ENCODE results near the gene S100A7A.

S100A7A gene

DNA sequence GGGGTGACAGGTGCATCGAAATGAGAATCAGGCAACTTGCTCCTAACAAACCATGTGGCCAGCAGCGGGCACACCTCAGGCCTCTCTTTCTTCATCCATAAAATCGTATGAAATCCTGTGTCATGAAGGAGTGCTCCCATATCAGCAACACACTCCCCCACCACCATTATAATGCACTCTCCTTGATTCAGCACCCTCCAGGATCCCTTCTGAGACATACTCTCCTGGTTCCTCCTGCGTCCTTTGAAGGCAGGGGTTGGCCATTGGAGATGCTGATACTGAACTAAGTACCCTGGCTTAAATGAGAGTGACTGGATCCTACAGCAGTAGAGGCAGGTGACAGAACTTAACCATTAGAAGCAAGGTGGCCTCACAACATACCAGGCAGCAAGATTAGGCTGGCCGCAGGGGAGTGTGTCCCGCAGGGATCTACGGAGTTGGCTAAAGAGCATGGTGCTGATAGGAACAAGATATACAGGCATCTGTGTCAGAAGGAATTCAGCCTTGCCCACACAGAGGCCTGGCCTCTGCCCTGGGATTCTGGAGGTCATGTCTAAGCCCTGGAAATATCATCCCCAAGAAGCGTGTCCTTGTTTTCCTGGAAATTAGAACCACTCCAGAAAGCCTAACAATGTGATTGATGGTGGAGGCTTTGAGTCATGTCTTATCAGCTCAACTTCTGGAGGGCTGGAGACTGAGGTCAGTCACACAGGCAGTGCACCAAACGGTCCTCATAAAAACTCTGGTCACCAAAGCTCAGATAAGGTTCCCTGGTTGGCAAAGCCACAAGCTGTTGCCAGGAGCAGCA, 16.8 kb downstream of the S100A7A start:
- in situ Hi-C loops (cut with MboI; ENCODE audit: low pct_unique_long_range_greater_than_20kb, low sequenced_read_pairs, unreplicated experiment) = no loop called here
- no peak for DNase-seq (ENCODE audit: low spot score)
- TF ChIP-seq, protein P1, sequence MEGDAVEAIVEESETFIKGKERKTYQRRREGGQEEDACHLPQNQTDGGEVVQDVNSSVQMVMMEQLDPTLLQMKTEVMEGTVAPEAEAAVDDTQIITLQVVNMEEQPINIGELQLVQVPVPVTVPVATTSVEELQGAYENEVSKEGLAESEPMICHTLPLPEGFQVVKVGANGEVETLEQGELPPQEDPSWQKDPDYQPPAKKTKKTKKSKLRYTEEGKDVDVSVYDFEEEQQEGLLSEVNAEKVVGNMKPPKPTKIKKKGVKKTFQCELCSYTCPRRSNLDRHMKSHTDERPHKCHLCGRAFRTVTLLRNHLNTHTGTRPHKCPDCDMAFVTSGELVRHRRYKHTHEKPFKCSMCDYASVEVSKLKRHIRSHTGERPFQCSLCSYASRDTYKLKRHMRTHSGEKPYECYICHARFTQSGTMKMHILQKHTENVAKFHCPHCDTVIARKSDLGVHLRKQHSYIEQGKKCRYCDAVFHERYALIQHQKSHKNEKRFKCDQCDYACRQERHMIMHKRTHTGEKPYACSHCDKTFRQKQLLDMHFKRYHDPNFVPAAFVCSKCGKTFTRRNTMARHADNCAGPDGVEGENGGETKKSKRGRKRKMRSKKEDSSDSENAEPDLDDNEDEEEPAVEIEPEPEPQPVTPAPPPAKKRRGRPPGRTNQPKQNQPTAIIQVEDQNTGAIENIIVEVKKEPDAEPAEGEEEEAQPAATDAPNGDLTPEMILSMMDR (IDR thresholded peaks at IDR 0.05; ENCODE audit: extremely low read depth, insufficient read depth, missing control alignments) = no peak

DNA sequence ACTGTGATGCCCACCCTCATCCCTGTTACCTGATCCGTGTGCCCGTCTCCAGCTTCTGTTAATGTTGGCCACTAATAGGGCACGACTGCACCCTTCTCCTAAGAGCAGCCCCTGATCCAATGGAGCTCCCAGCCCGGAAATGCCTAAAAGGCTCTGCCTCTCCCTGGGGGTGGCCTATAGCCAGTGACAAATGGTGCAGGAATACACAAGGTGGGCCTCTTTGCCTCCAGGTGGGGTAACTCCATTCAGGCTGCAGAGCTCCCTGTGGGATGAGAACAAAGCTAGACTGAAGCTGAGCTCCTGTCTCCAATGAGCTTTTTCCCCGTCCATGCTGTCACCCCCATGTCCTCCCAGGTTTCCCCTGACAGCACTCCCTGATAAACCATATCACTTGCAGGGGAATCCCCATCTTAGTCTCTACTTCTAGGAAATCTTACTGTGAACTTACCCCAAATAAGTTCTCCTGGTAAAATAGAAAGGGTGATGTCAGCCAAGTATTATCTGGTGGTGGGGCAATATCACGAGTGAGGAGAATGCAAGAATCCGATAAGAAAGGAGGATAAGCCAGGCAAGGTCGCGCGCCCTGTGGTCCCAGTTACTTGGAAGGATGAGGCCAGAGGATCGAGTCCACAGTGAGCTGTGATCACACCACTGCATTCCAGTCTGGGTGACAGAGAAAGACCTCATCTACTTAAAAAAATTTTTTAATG, 18.6 kb downstream of the S100A7A start:
- no peak for DNase-seq (ENCODE audit: low spot score)
- TF ChIP-seq, protein P1 (IDR thresholded peaks at IDR 0.05; ENCODE audit: extremely low read depth, insufficient read depth, missing control alignments) = no peak
- in situ Hi-C loops (cut with MboI; ENCODE audit: low pct_unique_long_range_greater_than_20kb, low sequenced_read_pairs, unreplicated experiment) = no loop called here

DNA sequence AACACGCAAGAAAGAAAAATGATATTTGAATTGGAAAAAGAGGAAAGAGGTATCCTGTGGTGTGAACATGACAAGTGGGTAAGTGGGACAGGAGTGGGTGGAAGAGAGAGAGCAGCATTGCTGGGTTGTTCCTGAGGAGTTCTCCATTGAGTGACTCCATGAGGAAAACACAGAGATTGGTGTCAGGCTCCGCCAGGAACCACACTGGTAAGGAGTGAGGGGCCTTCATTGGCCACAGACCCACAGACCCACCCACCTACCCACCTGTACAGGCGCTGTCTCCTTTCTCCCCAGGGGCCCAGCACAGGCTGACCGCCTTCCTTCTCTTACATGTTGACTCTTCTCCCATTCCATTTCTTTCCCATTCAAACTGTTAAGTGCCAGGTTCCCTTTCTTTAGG, 20.9 kb downstream of the S100A7A start:
- in situ Hi-C loops (cut with MboI; ENCODE audit: low pct_unique_long_range_greater_than_20kb, low sequenced_read_pairs, unreplicated experiment) = no loop called here
- TF ChIP-seq, protein P1 (IDR thresholded peaks at IDR 0.05; ENCODE audit: extremely low read depth, insufficient read depth, missing control alignments) = no peak
- no peak for DNase-seq (ENCODE audit: low spot score)

DNA sequence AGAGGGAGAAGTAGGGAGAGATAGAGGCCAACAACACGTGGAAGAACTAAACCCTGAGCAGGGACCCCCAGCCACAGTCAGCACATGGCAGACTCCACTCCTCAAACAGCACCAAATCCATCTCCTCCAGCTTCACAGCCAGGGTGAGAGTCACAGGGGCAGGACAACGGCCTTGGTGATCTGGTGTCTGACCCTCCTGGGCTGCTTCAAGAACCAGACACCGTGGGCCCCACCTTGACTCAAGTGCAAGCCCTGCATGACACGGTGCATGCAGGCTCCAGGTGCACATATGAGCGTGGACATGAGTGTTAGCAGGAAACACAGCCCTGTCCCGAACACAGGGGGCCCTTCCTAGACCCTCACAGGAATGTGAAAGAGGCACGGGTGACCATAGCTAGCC, 22.3 kb downstream of the S100A7A start:
- DNase-seq (ENCODE audit: low spot score) = no peak
- in situ Hi-C loops (cut with MboI; ENCODE audit: low pct_unique_long_range_greater_than_20kb, low sequenced_read_pairs, unreplicated experiment) = no loop called here

DNA sequence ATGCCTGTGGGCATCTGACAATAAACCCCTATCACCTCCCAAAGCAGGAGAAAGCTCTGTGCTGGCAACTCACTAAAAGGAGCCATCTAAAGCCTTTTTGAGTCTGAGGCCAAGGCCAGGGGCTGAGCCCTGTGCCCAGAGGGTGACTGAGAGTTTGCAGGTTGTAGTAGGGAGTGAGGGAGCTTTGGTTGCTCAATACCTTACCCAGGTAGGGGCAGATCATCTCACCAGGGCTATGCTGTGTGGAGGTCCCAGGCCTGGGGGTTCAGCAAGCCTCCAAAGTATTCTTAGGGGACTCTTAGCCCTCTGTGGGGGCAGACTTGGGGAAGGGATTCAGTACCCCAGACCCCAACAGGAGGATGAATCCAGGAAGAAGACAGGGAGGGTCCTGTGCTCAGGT, 23.0 kb downstream of the S100A7A start:
- in situ Hi-C loops (cut with MboI; ENCODE audit: low pct_unique_long_range_greater_than_20kb, low sequenced_read_pairs, unreplicated experiment) = no loop called here
- no peak for DNase-seq (ENCODE audit: low spot score)

More for the DNA sequence above, 22.3 kb downstream of the S100A7A start:
- TF ChIP-seq, protein P1 (IDR thresholded peaks at IDR 0.05; ENCODE audit: extremely low read depth, insufficient read depth, missing control alignments) = no peak

DNA sequence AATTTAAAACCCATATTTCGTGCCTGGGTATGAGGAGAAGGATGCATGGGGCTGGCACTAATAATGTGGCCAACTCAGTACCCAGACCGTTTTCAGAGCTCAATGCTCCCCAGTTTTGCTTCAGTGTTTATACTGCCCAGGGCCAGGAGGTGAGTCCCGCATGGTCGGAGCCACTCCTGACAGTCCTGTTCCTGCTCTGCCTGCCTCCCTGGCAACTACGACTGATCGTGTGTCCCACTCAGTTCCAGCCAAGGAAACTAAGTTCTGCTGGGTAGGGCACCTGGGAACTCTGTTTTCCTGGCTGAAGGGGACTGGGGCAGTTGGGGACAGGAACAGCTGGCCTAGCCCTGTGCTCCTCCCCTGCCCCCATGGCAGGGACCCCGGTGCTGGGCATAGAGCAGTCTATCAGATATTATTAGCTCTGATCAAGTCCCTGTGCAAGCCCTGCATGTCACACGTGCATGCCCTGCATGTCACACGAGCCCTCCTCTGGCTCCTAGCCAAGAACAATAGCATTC, 25.0 kb downstream of the S100A7A start:
- in situ Hi-C loops (cut with MboI; ENCODE audit: low pct_unique_long_range_greater_than_20kb, low sequenced_read_pairs, unreplicated experiment) = no loop called here
- DNase-seq (ENCODE audit: low spot score) = no peak
- TF ChIP-seq, protein P1 (IDR thresholded peaks at IDR 0.05; ENCODE audit: extremely low read depth, insufficient read depth, missing control alignments) = no peak

More for the DNA sequence above, 23.0 kb downstream of the S100A7A start:
- TF ChIP-seq, protein P1 (IDR thresholded peaks at IDR 0.05; ENCODE audit: extremely low read depth, insufficient read depth, missing control alignments) = no peak

Measured in GM13977 (cell line).